GM12878 (cell line): ENCODE measurements around the gene JOSD2. TPM values are rescaled to one million over a fixed set of nuclear protein-coding genes. Genes with fewer than 3 reads are reported as not detected.

ENCODE experiments used
- ATAC-seq: fragments of 200-7000 bp; cut with Tn5 transposase; 3 replicates; pipeline ENCODE4 v1.9.1; 2020; ENCODE audit warnings: mild to moderate bottlenecking, moderate library complexity
- BruUV-seq: library from RNA; stranded (reverse); fragments of 400-500 nt; replicated peaks from 2 replicates; lab custom pipeline; 2021; lab: Mats Ljungman, UMichigan
- CTCF ChIA-PET: fragments of 300-600 bp; sonication (Branson Sonifier 250); formaldehyde crosslinking; extraction: SDS; loops from one replicate; lab custom pipeline; 2021; ENCODE audit warnings: inconsistent platforms; lab: Yijun Ruan, JAX
- POLR2A ChIA-PET: fragments of 350-600 bp; formaldehyde crosslinking; extraction: SDS; loops from one replicate; lab custom pipeline; 2021; ENCODE audit warnings: inconsistent platforms; lab: Charles Lee
- RAD21 ChIA-PET: fragments of 300-600 bp; sonication (Branson Sonifier 250); formaldehyde crosslinking; loops from one replicate; lab custom pipeline; 2023; ENCODE audit warnings: antibody characterized with exemption; ENCODE audit not compliant: unreplicated experiment; lab: Charles Lee
- SMC1A ChIA-PET: fragments of 300-600 bp; sonication (Branson Sonifier 250); formaldehyde crosslinking; loops from one replicate; lab custom pipeline; 2023; ENCODE audit not compliant: unreplicated experiment, uncharacterized antibody; lab: Charles Lee
- DNase-seq: peaks from one replicate; pipeline ENCODE4 v3.0.0-alpha.2; 2011; ENCODE audit warnings: low read depth, low spot score
- FAIRE-seq: peaks from 3 replicates; lab custom pipeline; 2011; peaks lifted over from hg19 to GRCh38; lab: Jason Lieb, UNC
- H2AFZ ChIP-seq: 2 replicates; pipeline ENCODE4 v1.6.0; 2011; ENCODE audit warnings: low read depth, low read length, control low read depth; ENCODE audit not compliant: control insufficient read depth
- H3K27ac ChIP-seq: 2 replicates; pipeline ENCODE4 v1.5.1; 2011; ENCODE audit warnings: control low read depth; ENCODE audit not compliant: control insufficient read depth, insufficient read depth
- H3K27me3 ChIP-seq, 2 experiments: replicated peaks in 1 of 2; 2 replicates each; pipeline versions ENCODE4 v1.6.0 to v1.6.1; 2011; ENCODE audit warnings: low read length in 1 of 2; ENCODE audit not compliant: control insufficient read depth in 2 of 2, insufficient read depth in 2 of 2
- H3K36me3 ChIP-seq, 2 experiments: 2 replicates each; pipeline ENCODE4 v1.5.1; 2011; ENCODE audit warnings: low read length in 1 of 2; ENCODE audit not compliant: control insufficient read depth in 2 of 2, insufficient read depth in 2 of 2
- H3K4me1 ChIP-seq: 2 replicates; pipeline ENCODE4 v1.6.1; 2011; ENCODE audit warnings: mild to moderate bottlenecking, low read length, moderate library complexity, mixed read lengths; ENCODE audit not compliant: control insufficient read depth, insufficient read depth
- H3K4me2 ChIP-seq: 2 replicates; pipeline ENCODE4 v1.6.0; 2011; ENCODE audit warnings: control low read depth; ENCODE audit not compliant: control insufficient read depth, insufficient read depth
- H3K4me3 ChIP-seq: fragments of 200-600 bp; sonication (generic); 2 replicates; pipeline ENCODE4 v1.5.1; 2016
- H3K79me2 ChIP-seq: 2 replicates; pipeline ENCODE4 v1.6.0; 2011; ENCODE audit warnings: low read length; ENCODE audit not compliant: control insufficient read depth, insufficient read depth
- H3K9ac ChIP-seq: 2 replicates; pipeline ENCODE4 v1.8.0; 2011; ENCODE audit warnings: low read length, control low read depth, mixed read lengths; ENCODE audit not compliant: control insufficient read depth, insufficient read depth
- H3K9me3 ChIP-seq: replicated peaks from 3 replicates; pipeline ENCODE4 v1.5.1; 2011; ENCODE audit warnings: mild to moderate bottlenecking, low read length; ENCODE audit not compliant: control insufficient read depth, insufficient read depth
- H4K20me1 ChIP-seq: 2 replicates; pipeline ENCODE4 v1.6.0; 2011; ENCODE audit not compliant: control insufficient read depth, insufficient read depth
- BHLHE40 ChIP-seq, 2 experiments: fragments of 450-650 bp in 1 of 2; IDR thresholded peaks; 2 replicates each; pipeline ENCODE4 v1.6.1; 2011 to 2017; ENCODE audit warnings: low read depth in 2 of 2, borderline replicate concordance in 1 of 2, improper control_type of control experiment in 1 of 2, low read length in 1 of 2, mild to moderate bottlenecking in 1 of 2
- BMI1 ChIP-seq: fragments of 450-650 bp; IDR thresholded peaks from 2 replicates; pipeline ENCODE4 v1.6.1; 2016; ENCODE audit warnings: mild to moderate bottlenecking, moderate library complexity, borderline replicate concordance
- CHD4 ChIP-seq: fragments of 200-600 bp; sonication (generic); IDR thresholded peaks from 2 replicates; pipeline ENCODE4 v1.6.1; 2016; ENCODE audit warnings: mild to moderate bottlenecking
- RELA ChIP-seq: fragments of 450-650 bp; IDR thresholded peaks from 2 replicates; pipeline ENCODE4 v1.8.0; 2014; ENCODE audit warnings: borderline replicate concordance; ENCODE audit not compliant: partially characterized antibody
- SMAD1 ChIP-seq: fragments of 450-650 bp; IDR thresholded peaks from 2 replicates; pipeline ENCODE4 v1.6.1; 2018; ENCODE audit warnings: mild to moderate bottlenecking, low read depth; ENCODE audit not compliant: partially characterized antibody
- SREBF1 ChIP-seq: IDR thresholded peaks from 2 replicates; pipeline ENCODE4 v1.6.1; 2012; ENCODE audit warnings: mild to moderate bottlenecking, low read length
- ZBTB40 ChIP-seq: fragments of 450-650 bp; IDR thresholded peaks from 2 replicates; pipeline ENCODE4 v1.6.1; 2016; ENCODE audit warnings: mild to moderate bottlenecking, moderate library complexity, borderline replicate concordance
- WGBS: methylation state at CpG from one replicate; pipeline ENCODE4 v1.1.6; 2016; ENCODE audit warnings: low lambda C conversion rate; ENCODE audit not compliant: insufficient replicate concordance, insufficient coverage; ENCODE audit errors: missing lambda C conversion rate; 5-methylcytosine and 5-hydroxymethylcytosine counted together
- in situ Hi-C: fragments of 300-500 bp; cut with MboI; formaldehyde crosslinking; loops from 9 replicates; pipeline ENCODE4 v1.14.3; 2018; ENCODE audit warnings: mixed read lengths
- intact Hi-C: fragments of 100-400 bp; cut with micrococcal nuclease; formaldehyde crosslinking; loops from one replicate; pipeline ENCODE4 v1.14.2; 2022; ENCODE audit not compliant: unreplicated experiment
- polyA plus RNA-seq, 11 experiments: library from polyadenylated mRNA; depleted of rRNA in 4 of 11; unstranded in 6 of 11; stranded (reverse) in 5 of 11; fragments of >200 nt; fragmentation: Nextera tagmentation in 4 of 11; fragmentation: Illumina TruSeq in 1 of 11; extraction: Ambion mirVana in 4 of 11; extraction: Trizol in 1 of 11; gene quantifications; 1 replicate in 1 of 11; 2 replicates in 10 of 11; pipeline versions ENCODE4 v1.2.1 to v1.2.3, GENCODE V29; 2011 to 2016; ENCODE audit warnings: inconsistent platforms in 2 of 11, missing spikeins in 2 of 11, low read depth in 1 of 11
- total RNA-seq, 4 experiments: library from RNA; depleted of rRNA in 3 of 4; stranded (reverse); fragments of >200 nt in 3 of 4; fragmentation: Illumina TruSeq in 1 of 4; extraction: Trizol in 1 of 4; gene quantifications; 2 replicates each; pipeline versions ENCODE4 v1.2.1 to v1.2.3, GENCODE V29; 2013 to 2021

The JOSD2 gene
- total and polyA plus RNA-seq, 10 of the 15 experiments (the other 5 are each of a cell fraction or from before 2014, with no cell fraction given), result 0.91 to 26.7 (median 13.0) TPM

DNA sequence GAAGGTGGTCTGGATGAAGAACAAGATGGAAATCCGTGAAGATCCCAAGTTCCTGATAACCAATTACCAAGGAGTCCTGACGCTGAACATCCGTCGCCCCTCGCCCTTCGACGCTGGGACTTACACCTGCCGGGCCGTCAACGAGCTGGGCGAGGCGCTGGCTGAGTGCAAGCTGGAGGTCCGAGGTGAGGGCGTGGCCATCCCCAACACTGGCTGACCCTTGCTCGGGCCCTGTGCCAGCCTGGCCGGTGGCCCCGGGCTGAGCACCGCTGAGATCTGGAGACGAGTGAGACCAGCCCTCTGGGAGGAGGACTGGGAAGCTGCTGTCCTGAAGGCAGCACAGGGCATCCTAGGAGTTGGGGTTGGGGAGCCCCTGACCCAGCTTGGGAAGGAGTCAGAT lies 46.6 kb downstream of the JOSD2 start (continued):
- TF ChIP-seq SMAD1, result no peak
- TF ChIP-seq SREBF1, result no peak
- TF ChIP-seq CHD4, result no peak
- no peak for TF ChIP-seq BHLHE40 (IDR thresholded peaks at IDR 0.05; ENCODE audit: borderline replicate concordance in 1 of 2, low read depth in 2 of 2, low read length in 1 of 2)
- TF ChIP-seq RELA, result no peak

GRCh38 chr19:50462970-50463369 lies 48.0 kb downstream of the JOSD2 start:
- H3K27ac ChIP-seq, result no peak overlapping the region
- DNase-seq (no peak), ATAC-seq (no peak), FAIRE-seq (no peak)
- H2AFZ ChIP-seq, result no peak overlapping the region
- TF ChIP-seq ZBTB40 (peak; percentile 79), BMI1 (no peak)
- ChIA-PET CTCF (interaction anchor here (0.8 to 4.6 kb wide), 7 partner anchors 16 to 112 kb away, joined by 3 to 167 read pairs (median 5); partner anchors contain the start of gene NAPSA), POLR2A (interaction anchor here (0.6 to 1.1 kb wide), 2 partner anchors 10 to 94 kb away, joined by 3 to 4 read pairs; no protein-coding TSS in a partner anchor), SMC1A (interaction anchor here (0.6 to 4.6 kb wide), 6 partner anchors 29 to 105 kb away, joined by 3 to 68 read pairs (median 4); partner anchors contain the start of gene NR1H2), RAD21 (interaction anchor here (1.0 to 3.9 kb wide), 7 partner anchors 31 to 106 kb away, joined by 3 to 72 read pairs (median 4); partner anchors contain the start of genes MYBPC2 and NR1H2)
- no peaks in the 10 kb centered on the region for H4K20me1 ChIP-seq
- in situ Hi-C loops (loop anchor here (5.0 kb wide), 1 partner anchor 96 kb away; the partner anchor contains the start of gene NAPSA), intact Hi-C loops (no loop called here)
- H3K27me3 ChIP-seq, result no peaks in the 10 kb centered on the region
- H3K36me3 ChIP-seq, result no peaks in the 10 kb centered on the region
- H3K4me1 ChIP-seq, result peaks cover 20% of the 10 kb centered on the region
- BruUV-seq, result no TSS peak
- no peak overlapping the region for H3K4me3 ChIP-seq
- H3K79me2 ChIP-seq, result no peaks in the 10 kb centered on the region
- H3K9me3 ChIP-seq, result no peaks in the 10 kb centered on the region
- 51% methylated on average over 7 of the region's 7 CpGs for WGBS
- H3K9ac ChIP-seq, result no peak overlapping the region
- H3K4me2 ChIP-seq, result no peak overlapping the region
